Chondrocyte (in vitro differentiated cells): ENCODE results near the gene ADGRB3. TPM values are rescaled to one million over a fixed set of nuclear protein-coding genes. Genes with fewer than 3 reads are reported as not detected.
"Not testable (repeated sequence)": the region's sequence is repeated elsewhere in the genome, so short reads cannot be mapped to it uniquely, and the experiment has no call there.

ENCODE experiments used
- DNase-seq: peaks from one replicate; pipeline ENCODE4 v3.0.0; 2021; ENCODE audit warnings: mixed read lengths, low spot score
- H3K27ac Mint-ChIP-seq: one replicate; pipeline ENCODE4 v1.8.0; 2021; ENCODE audit warnings: mild to moderate bottlenecking, moderate library complexity, mixed read lengths; ENCODE audit not compliant: unreplicated experiment
- H3K27me3 Mint-ChIP-seq: 2 replicates; pipeline ENCODE4 v1.8.0; 2021; ENCODE audit warnings: low read depth, mixed read lengths
- H3K36me3 Mint-ChIP-seq: 2 replicates; pipeline ENCODE4 v1.8.0; 2021; ENCODE audit warnings: low read depth, mixed read lengths
- H3K4me1 Mint-ChIP-seq: 2 replicates; pipeline ENCODE4 v1.8.0; 2021; ENCODE audit warnings: low read depth, mild to moderate bottlenecking, mixed read lengths
- H3K4me3 Mint-ChIP-seq: one replicate; pipeline ENCODE4 v1.8.0; 2021; ENCODE audit warnings: mild to moderate bottlenecking, moderate library complexity, mixed read lengths; ENCODE audit not compliant: unreplicated experiment
- H3K9me3 Mint-ChIP-seq: 2 replicates; pipeline ENCODE4 v1.8.0; 2021; ENCODE audit warnings: low read depth, mixed read lengths
- total RNA-seq: library from RNA; stranded (reverse); gene quantifications from 3 replicates; pipeline ENCODE4 v1.2.1, GENCODE V29; 2021
- TF ChIP-seq, protein P1 (sequence below): fragments of 200-600 bp; sonication (generic); IDR thresholded peaks from 2 replicates; pipeline ENCODE4 v1.5.0; 2021; ENCODE audit warnings: antibody characterized with exemption, mild to moderate bottlenecking, moderate library complexity

Gene ADGRB3
- total RNA-seq, 1 donor from 2014 or later = not detected

- no peak for DNase-seq
- Mint-ChIP-seq H3K9me3 (no peaks in the 10 kb centered on the region), H3K27me3 (peaks cover 2% of the 10 kb centered on the region), H3K4me3 (no peak overlapping the region), H3K27ac (no peak overlapping the region), H3K4me1 (peaks cover 3% of the 10 kb centered on the region), H3K36me3 (no peaks in the 10 kb centered on the region)
- TF ChIP-seq, protein P1, sequence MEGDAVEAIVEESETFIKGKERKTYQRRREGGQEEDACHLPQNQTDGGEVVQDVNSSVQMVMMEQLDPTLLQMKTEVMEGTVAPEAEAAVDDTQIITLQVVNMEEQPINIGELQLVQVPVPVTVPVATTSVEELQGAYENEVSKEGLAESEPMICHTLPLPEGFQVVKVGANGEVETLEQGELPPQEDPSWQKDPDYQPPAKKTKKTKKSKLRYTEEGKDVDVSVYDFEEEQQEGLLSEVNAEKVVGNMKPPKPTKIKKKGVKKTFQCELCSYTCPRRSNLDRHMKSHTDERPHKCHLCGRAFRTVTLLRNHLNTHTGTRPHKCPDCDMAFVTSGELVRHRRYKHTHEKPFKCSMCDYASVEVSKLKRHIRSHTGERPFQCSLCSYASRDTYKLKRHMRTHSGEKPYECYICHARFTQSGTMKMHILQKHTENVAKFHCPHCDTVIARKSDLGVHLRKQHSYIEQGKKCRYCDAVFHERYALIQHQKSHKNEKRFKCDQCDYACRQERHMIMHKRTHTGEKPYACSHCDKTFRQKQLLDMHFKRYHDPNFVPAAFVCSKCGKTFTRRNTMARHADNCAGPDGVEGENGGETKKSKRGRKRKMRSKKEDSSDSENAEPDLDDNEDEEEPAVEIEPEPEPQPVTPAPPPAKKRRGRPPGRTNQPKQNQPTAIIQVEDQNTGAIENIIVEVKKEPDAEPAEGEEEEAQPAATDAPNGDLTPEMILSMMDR = no peak
Measured at GRCh38 chr6:69280858-69281257, 645.8 kb downstream of the ADGRB3 start.

- no peak for DNase-seq
- TF ChIP-seq, protein P1 = no peak
- Mint-ChIP-seq H3K4me3 (no peak overlapping the region), H3K27ac (no peak overlapping the region), H3K9me3 (peaks cover 4% of the 10 kb centered on the region), H3K36me3 (no peaks in the 10 kb centered on the region), H3K4me1 (no peaks in the 10 kb centered on the region), H3K27me3 (peaks cover 2% of the 10 kb centered on the region)
Measured at GRCh38 chr6:69284176-69284730, 649.2 kb downstream of the ADGRB3 start.

GRCh38 chr6:69285054-69285453 is 650.0 kb downstream of the ADGRB3 start:
- Mint-ChIP-seq H3K9me3 (peaks cover 4% of the 10 kb centered on the region), H3K27me3 (peaks cover 2% of the 10 kb centered on the region), H3K4me1 (no peaks in the 10 kb centered on the region), H3K36me3 (no peaks in the 10 kb centered on the region), H3K4me3 (no peak overlapping the region), H3K27ac (no peak overlapping the region)
- TF ChIP-seq, protein P1 = no peak
- DNase-seq = no peak

- Mint-ChIP-seq H3K4me1 (no peaks in the 10 kb centered on the region), H3K27ac (no peak overlapping the region), H3K36me3 (no peaks in the 10 kb centered on the region), H3K9me3 (peaks cover 4% of the 10 kb centered on the region), H3K27me3 (peaks cover 2% of the 10 kb centered on the region), H3K4me3 (no peak overlapping the region)
- TF ChIP-seq, protein P1 = no peak
- no peak for DNase-seq
Measured at GRCh38 chr6:69286331-69286730, 651.2 kb downstream of the ADGRB3 start.

DNA sequence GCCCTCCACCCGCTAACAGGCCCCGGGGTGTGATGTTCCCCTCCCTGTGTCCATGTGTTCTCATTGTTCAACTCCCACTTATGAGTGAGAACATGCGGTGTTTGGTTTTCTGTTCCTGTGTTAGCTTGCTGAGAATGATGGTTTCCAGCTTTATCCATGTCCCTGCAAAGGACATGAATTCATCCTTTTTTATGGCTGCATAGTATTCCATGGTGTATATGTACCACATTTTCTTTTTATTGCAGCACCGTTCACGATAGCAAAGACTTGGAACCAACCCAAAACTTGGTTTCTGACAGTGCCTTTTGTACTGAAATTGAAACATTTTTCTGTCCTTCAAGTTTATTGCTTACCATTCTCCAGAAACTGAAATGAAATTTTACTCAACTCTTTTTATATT is 653.1 kb downstream of the ADGRB3 start:
- DNase-seq, H3K36me3 Mint-ChIP-seq, H3K27me3 Mint-ChIP-seq, H3K4me3 Mint-ChIP-seq, H3K9me3 Mint-ChIP-seq, H3K27ac Mint-ChIP-seq, H3K4me1 Mint-ChIP-seq: not testable (repeated sequence)

- Mint-ChIP-seq H3K4me1 (no peaks in the 10 kb centered on the region), H3K36me3 (no peaks in the 10 kb centered on the region)
Measured at GRCh38 chr6:69289689-69290495, 654.8 kb downstream of the ADGRB3 start.

More at GRCh38 chr6:69289689-69290495, 654.8 kb downstream of the ADGRB3 start:
- no peak for DNase-seq
- TF ChIP-seq, protein P1 = no peak
- H3K4me3 Mint-ChIP-seq = no peak overlapping the region
- peaks cover 2% of the 10 kb centered on the region for H3K27me3 Mint-ChIP-seq
- H3K9me3 Mint-ChIP-seq = peaks cover 4% of the 10 kb centered on the region
- H3K27ac Mint-ChIP-seq = no peak overlapping the region
